SKM-1 (cell line): ENCODE measurements around the gene CD40.
A peak's percentile ranks its signal among the peaks of the same experiment; 100 is the strongest.

Experiments used
- DNase-seq: peaks from one replicate; lab custom pipeline; 2025; ENCODE audit not compliant: unreplicated experiment; lab: John Stamatoyannopoulos, UW

The CD40 gene

GRCh38 chr20:46121184-46121930 is 3.2 kb downstream of the CD40 start:
- no peak for DNase-seq

- no peak for DNase-seq
These were observed 4.0 kb downstream of the CD40 start for GRCh38 chr20:46122071-46122470.

- DNase-seq, result no peak
These were observed 4.7 kb downstream of the CD40 start for GRCh38 chr20:46122516-46123481.

GRCh38 chr20:46123482-46124245 is 5.5 kb downstream of the CD40 start:
- no peak for DNase-seq

GRCh38 chr20:46126440-46127056 is 8.4 kb downstream of the CD40 start:
- no peak for DNase-seq

- no peak for DNase-seq
These were observed 9.4 kb downstream of the CD40 start for GRCh38 chr20:46127396-46128010.

- no peak for DNase-seq
These were observed 10.4 kb downstream of the CD40 start for GRCh38 chr20:46128310-46129151.

- DNase-seq, result no peak
These were observed 11.9 kb downstream of the CD40 start for GRCh38 chr20:46129955-46130481.

- DNase-seq, result no peak
These were observed 12.4 kb downstream of the CD40 start for GRCh38 chr20:46130534-46130933.

- DNase-seq, result no peak
These were observed 13.3 kb downstream of the CD40 start for GRCh38 chr20:46131396-46131795.

GRCh38 chr20:46132705-46133120 is 14.6 kb downstream of the CD40 start:
- DNase-seq, result peak; percentile 46

- DNase-seq, result no peak
These were observed 16.0 kb downstream of the CD40 start for GRCh38 chr20:46133886-46134654.

GRCh38 chr20:46134716-46135115 is 16.6 kb downstream of the CD40 start:
- DNase-seq, result no peak

GRCh38 chr20:46135856-46136633 is 17.9 kb downstream of the CD40 start:
- no peak for DNase-seq

- DNase-seq, result no peak
These were observed 19.7 kb downstream of the CD40 start for GRCh38 chr20:46137816-46138215.

- DNase-seq, result no peak
These were observed 21.3 kb downstream of the CD40 start for GRCh38 chr20:46139266-46139889.

- no peak for DNase-seq
These were observed 21.9 kb downstream of the CD40 start for GRCh38 chr20:46139908-46140482.
